GM18505 (cell line): ENCODE measurements around the gene USP6NL.

Source experiments
- ATAC-seq: cut with Tn5 transposase; IDR thresholded peaks from one replicate; pipeline ENCODE4 v1.9.1; 2021; ENCODE audit not compliant: unreplicated experiment
- POLR2A ChIP-seq: IDR thresholded peaks from 4 replicates; pipeline ENCODE4 v1.6.1; 2011; ENCODE audit warnings: borderline replicate concordance; ENCODE audit not compliant: insufficient read depth, insufficient read length; ENCODE audit errors: extremely low read depth

USP6NL gene

DNA sequence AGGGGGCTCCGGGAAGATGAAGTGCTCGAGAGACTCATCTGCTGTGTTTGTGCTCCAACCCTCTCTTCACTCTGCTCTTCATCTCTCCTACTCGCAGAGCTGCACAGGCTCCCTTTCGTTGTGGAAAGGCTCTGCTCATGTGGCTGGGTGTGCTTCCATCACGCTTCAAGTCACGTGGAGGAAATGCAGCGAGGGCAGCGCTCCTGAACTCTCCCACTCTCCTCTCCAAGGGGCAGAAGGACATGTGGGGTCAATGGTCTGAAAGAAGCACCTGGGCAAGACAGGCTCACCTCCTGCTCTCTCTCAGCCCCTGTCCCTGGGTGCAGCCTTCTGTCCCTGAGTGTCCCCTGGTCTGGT lies 72.6 kb downstream of the USP6NL start:
- no peak for TF ChIP-seq POLR2A
- ATAC-seq = no peak

DNA sequence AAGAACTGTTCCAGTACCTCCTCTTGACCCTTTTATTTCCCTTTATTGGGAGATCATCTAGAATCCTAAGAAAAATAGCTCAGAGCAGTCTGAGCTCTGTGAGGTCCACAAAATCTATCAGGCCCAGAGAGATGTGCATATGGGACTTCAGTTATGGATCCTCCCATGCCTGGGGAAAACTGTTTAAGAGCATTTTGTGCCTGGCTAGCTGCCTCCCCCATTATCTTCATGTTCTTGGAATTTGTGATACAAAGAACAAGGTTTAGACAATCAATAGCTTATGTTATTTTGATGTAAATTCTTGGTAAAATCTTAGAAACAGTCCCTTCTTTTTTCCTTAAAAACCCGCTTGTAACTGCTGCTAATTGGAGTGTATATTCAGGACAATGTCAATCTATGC lies 75.2 kb downstream of the USP6NL start:
- no peak for ATAC-seq
- no peak for TF ChIP-seq POLR2A

DNA sequence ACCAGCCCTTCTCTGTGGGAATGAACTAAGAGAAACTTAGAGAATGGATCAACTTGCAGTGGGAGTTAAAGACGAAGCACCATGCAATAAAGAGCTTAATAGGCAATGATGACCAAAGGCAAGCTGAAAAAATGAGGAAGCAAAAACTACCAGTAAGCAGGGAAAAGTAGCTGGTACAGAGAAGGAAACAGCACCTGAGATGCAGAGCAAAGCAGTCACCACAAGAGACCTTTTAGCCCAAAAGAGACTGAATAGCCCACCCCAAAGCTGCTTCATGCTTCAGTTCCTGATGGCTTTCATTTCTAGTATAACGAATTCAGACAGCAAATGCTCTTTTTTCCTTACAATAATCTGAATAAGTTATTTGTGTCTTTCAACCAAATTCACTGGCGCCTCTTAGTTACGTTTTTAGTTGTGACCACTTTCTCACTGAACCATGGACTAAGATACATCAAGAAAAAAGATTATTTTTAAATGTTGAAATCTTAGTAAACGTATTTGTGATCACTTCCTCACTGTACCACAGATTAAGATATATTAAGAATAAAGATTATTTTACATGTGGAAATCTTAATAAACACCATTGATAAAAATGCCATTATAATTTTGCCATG lies 76.0 kb downstream of the USP6NL start:
- no peak for TF ChIP-seq POLR2A
- ATAC-seq = peak; percentile 48

- no peak for ATAC-seq
- TF ChIP-seq POLR2A = no peak
Measured at GRCh38 chr10:11533328-11533781, 78.1 kb downstream of the USP6NL start.

- peak; percentile 25 for TF ChIP-seq POLR2A
- ATAC-seq = no peak
Measured at GRCh38 chr10:11532306-11532705, 79.1 kb downstream of the USP6NL start.

- no peak for ATAC-seq
- no peak for TF ChIP-seq POLR2A
Measured at GRCh38 chr10:11530806-11531205, 80.6 kb downstream of the USP6NL start.

DNA sequence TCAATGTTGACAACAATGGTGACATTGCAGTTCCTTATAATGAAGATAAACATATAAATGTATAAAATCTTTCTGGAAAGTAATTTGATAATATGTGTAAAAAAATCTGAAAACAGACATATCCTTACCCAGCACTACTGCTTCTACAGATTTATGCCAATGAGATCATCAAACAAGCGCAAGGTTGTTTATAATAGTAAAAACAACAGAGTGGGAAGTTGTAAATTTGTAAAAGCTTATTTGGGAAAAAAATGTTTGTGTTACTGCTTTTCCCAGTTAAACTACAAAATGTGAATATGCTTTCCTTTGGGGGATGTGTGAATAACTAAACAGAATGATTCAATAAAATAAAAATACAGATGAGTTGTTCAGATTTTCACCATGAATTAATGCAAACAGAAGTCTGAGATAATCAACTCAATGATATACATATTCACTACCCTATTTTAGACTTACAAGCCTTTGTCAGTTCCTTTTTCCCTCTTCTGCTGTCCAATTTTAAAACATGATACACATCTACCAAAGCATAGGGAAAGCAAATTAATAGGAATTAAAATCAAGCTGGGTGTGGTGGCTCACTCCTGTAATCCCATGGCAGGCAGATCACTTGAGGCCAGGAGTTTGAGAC lies 82.1 kb downstream of the USP6NL start:
- TF ChIP-seq POLR2A = no peak
- ATAC-seq = no peak

DNA sequence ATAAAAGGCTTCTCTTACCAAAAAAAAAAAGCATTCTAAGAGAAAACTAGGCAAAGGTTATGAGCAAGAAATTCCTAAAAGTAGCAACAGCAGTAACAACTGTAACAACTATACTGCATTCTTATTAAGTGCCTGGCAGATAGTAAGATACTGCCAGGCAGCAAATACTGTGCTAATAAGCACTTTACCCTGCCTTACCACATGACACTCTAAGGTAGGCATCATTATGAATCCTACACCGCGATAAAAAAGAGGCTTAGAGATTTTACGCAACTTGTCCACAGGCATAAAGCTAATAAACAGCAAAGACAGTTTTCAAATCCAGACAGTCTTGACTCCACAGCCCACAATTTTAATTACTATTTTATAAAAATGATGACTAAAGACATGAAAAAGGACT lies 83.2 kb downstream of the USP6NL start:
- no peak for ATAC-seq
- TF ChIP-seq POLR2A = no peak

DNA sequence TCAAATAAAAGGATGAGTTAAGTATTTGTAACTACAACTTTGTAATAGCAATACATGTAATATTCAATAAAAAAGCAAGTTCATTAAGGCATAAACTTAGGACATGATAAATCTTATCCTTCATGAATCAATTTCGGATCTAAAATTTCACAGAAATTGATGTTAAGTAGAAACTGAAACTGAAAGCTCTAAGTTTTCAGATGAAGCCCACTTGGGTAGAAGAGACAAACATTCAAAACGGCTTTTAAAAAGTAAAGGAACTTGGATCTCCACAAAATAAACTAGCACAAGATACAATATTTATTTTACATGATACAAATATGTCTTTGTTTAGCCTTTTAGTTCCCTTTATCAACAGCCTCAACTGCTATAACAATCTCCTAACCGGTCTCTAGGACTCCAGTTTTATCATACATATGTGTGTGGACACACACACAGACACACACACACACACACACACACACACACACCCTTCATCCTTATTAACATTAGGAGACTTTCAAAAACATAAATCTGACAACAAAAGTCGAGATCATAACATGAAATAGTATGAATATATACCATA lies 83.7 kb downstream of the USP6NL start:
- no peak for TF ChIP-seq POLR2A
- no peak for ATAC-seq

DNA sequence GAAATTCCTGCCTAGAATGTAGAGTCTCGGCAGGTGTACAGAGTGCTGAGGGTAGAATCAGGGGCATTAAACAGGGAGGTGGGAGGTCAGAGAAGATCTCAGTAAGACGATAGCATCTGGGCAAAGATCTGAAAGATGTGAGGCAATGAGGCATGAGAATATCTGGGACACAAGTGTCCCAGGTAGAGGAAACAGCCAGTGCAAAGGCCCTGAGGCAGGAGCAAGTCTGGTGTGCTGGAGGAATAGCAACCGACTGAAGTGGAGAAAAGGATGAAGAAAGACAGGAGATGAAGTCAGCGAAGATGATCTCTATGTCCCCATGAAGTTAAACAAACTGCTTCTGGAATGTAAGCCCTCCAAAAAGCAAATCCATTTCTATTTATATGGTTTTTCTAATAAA lies 84.4 kb downstream of the USP6NL start:
- no peak for ATAC-seq
- TF ChIP-seq POLR2A = no peak

DNA sequence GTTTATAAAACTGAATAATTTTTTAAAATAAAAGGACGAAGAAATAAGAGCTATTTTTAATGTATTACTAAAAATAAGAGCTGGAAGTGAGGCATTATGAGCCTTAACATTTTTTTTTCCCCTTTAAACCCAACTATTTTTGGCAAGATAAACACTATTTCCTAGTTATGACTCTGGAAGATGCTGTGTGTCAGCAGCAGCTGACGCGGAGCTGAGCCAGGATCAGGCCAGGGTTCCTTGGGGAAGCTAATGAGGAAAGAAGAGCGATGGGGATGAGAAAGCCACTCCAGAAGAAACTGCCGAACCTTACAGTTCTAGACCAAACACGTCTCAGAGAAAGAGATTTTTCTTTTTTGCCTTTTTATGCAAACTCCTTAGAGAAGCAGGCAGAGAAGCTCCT lies 85.9 kb downstream of the USP6NL start:
- no peak for ATAC-seq
- no peak for TF ChIP-seq POLR2A

DNA sequence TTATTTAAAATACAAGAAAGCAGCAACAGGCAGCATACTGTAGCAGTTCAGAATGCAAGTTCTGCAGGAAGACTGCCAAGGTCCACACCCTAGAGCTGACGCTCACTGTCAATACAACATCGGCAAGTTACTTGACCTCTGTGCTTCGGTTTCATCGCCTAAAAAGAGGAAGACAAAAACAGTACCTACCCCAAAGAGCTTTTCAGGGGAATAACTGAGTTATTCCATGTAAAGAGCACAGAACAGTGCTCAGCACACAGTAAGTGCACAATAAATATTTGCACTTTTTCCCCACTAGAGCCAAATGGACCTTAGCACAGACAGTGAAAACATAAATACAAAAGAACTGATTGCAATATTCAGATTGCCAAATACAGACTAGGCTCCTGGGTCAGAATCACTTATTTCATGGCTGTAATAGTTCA lies 88.6 kb downstream of the USP6NL start:
- no peak for TF ChIP-seq POLR2A
- no peak for ATAC-seq

- TF ChIP-seq POLR2A = no peak
- no peak for ATAC-seq
Measured at GRCh38 chr10:11521860-11522259, 89.6 kb downstream of the USP6NL start.

- no peak for ATAC-seq
- TF ChIP-seq POLR2A = no peak
Measured at GRCh38 chr10:11520892-11521291, 90.6 kb downstream of the USP6NL start.
